H1 (cell line): ENCODE measurements around the gene ARID1B. TPM values are rescaled to one million over a fixed set of nuclear protein-coding genes. Genes with fewer than 3 reads are reported as not detected.
A peak's percentile ranks its signal among the peaks of the same experiment; 100 is the strongest.

ENCODE experiments used
- CTCF ChIA-PET: fragments of 300-600 bp; sonication (Branson Sonifier 250); formaldehyde crosslinking; loops from one replicate; lab custom pipeline; 2021; ENCODE audit not compliant: partially characterized antibody; lab: Charles Lee
- POLR2A ChIA-PET: fragments of 300-600 bp; sonication (Branson Sonifier 250); formaldehyde crosslinking; loops from one replicate; lab custom pipeline; 2021; ENCODE audit warnings: inconsistent platforms; ENCODE audit not compliant: partially characterized antibody; lab: Charles Lee
- DNase-seq, 2 experiments: peaks; one replicate each; pipeline versions ENCODE4 v3.0.0 to v3.0.0-alpha.2; 2010 to 2022; ENCODE audit warnings: low spot score in 2 of 2, low read depth in 1 of 2, mixed read lengths in 1 of 2
- FAIRE-seq: peaks from 2 replicates; lab custom pipeline; 2011; peaks lifted over from hg19 to GRCh38; lab: Jason Lieb, UNC
- H2AFZ ChIP-seq: 2 replicates; pipeline ENCODE4 v1.8.1; 2012; ENCODE audit warnings: low read length, inconsistent platforms
- H2AK5ac ChIP-seq: 2 replicates; pipeline ENCODE4 v1.6.1; 2013; ENCODE audit warnings: low read depth, low read length
- H2BK120ac ChIP-seq: replicated peaks from 2 replicates; pipeline ENCODE3; 2013; ENCODE audit warnings: low read depth, low read length, inconsistent platforms
- H2BK12ac ChIP-seq: 2 replicates; pipeline ENCODE4 v1.6.1; 2013; ENCODE audit warnings: low read depth, low read length
- H2BK15ac ChIP-seq: 2 replicates; pipeline ENCODE4 v1.6.1; 2013; ENCODE audit warnings: low read length
- H2BK20ac ChIP-seq: 2 replicates; pipeline ENCODE4 v1.6.1; 2013; ENCODE audit warnings: low read length
- H2BK5ac ChIP-seq: 2 replicates; pipeline ENCODE4 v1.6.1; 2013; ENCODE audit warnings: low read depth, low read length
- H3K14ac ChIP-seq: 2 replicates; pipeline ENCODE4 v1.6.1; 2013; ENCODE audit warnings: inconsistent platforms; ENCODE audit not compliant: insufficient read length
- H3K18ac ChIP-seq: 2 replicates; pipeline ENCODE4 v1.6.1; 2013; ENCODE audit warnings: low read length; ENCODE audit errors: extremely low read depth
- H3K23ac ChIP-seq: 2 replicates; pipeline ENCODE4 v1.6.1; 2013; ENCODE audit warnings: inconsistent platforms; ENCODE audit not compliant: insufficient read length
- H3K23me2 ChIP-seq: 2 replicates; pipeline ENCODE4 v1.6.1; 2013; ENCODE audit warnings: low read depth, low read length
- H3K27ac ChIP-seq: 2 replicates; pipeline ENCODE4 v1.6.1; 2011; ENCODE audit warnings: low read depth, low read length, inconsistent platforms
- H3K27me3 ChIP-seq, 4 experiments: replicated peaks in 1 of 4; 1 replicate in 1 of 4; 2 replicates in 3 of 4; pipeline versions ENCODE4 v1.6.1 to v1.8.1; 2011 to 2013; ENCODE audit warnings: low read length in 3 of 4, mild to moderate bottlenecking in 3 of 4, inconsistent platforms in 2 of 4, mixed read lengths in 2 of 4, moderate library complexity in 1 of 4; ENCODE audit not compliant: control insufficient read depth in 3 of 4, insufficient read depth in 3 of 4; ENCODE audit errors: extremely low read depth in 1 of 4
- H3K36me3 ChIP-seq, 4 experiments: 2 replicates each; pipeline versions ENCODE4 v1.6.1 to v1.8.1; 2011 to 2013; ENCODE audit warnings: mild to moderate bottlenecking in 4 of 4, low read length in 3 of 4, moderate library complexity in 2 of 4, control low read depth in 1 of 4, inconsistent platforms in 1 of 4; ENCODE audit not compliant: insufficient read depth in 4 of 4, control insufficient read depth in 2 of 4
- H3K4ac ChIP-seq: replicated peaks from 2 replicates; pipeline ENCODE3; 2013; ENCODE audit warnings: low read length, low read depth, mixed read lengths, inconsistent platforms; ENCODE audit not compliant: insufficient read length
- H3K4me1 ChIP-seq, 4 experiments: replicated peaks in 1 of 4; 1 replicate in 1 of 4; 2 replicates in 3 of 4; pipeline versions ENCODE4 v1.6.1 to v1.8.1; 2011 to 2013; ENCODE audit warnings: low read length in 3 of 4, inconsistent platforms in 2 of 4, mixed read lengths in 1 of 4; ENCODE audit not compliant: insufficient read depth in 4 of 4, control insufficient read depth in 3 of 4
- H3K4me2 ChIP-seq, 2 experiments: 2 replicates each; pipeline versions ENCODE4 v1.6.1 to v1.8.1; 2011 to 2013; ENCODE audit warnings: low read depth in 2 of 2, low read length in 2 of 2, control low read depth in 1 of 2, inconsistent platforms in 1 of 2, mild to moderate bottlenecking in 1 of 2; ENCODE audit not compliant: insufficient read depth in 1 of 2
- H3K4me3 ChIP-seq, 4 experiments: fragments of 200-600, 300-600 bp in 1 of 4; sonication (generic), shearing (Covaris generic), sonication (Bioruptor Twin) in 1 of 4; 2 replicates each; pipeline versions ENCODE4 v1.5.1 to v1.8.1; 2011 to 2016; ENCODE audit warnings: low read length in 4 of 4, low read depth in 3 of 4, control low read depth in 2 of 4, inconsistent platforms in 2 of 4, mild to moderate bottlenecking in 2 of 4, mixed read lengths in 1 of 4, moderate library complexity in 1 of 4; ENCODE audit not compliant: insufficient read depth in 2 of 4; ENCODE audit errors: extremely low read depth in 1 of 4
- H3K56ac ChIP-seq: replicated peaks from 2 replicates; pipeline ENCODE3; 2013; ENCODE audit warnings: low read depth, mild to moderate bottlenecking, mixed read lengths, low read length, inconsistent platforms; ENCODE audit not compliant: insufficient read length
- H3K79me1 ChIP-seq: 2 replicates; pipeline ENCODE4 v1.6.1; 2013; ENCODE audit warnings: low read depth, low read length, control low read depth
- H3K79me2 ChIP-seq, 2 experiments: 2 replicates each; pipeline versions ENCODE4 v1.6.1 to v1.8.1; 2012 to 2013; ENCODE audit warnings: low read length in 2 of 2, mild to moderate bottlenecking in 2 of 2, inconsistent platforms in 1 of 2; ENCODE audit not compliant: insufficient read depth in 2 of 2, control insufficient read depth in 1 of 2
- H3K9ac ChIP-seq, 4 experiments: replicated peaks in 1 of 4; 1 replicate in 1 of 4; 2 replicates in 3 of 4; pipeline versions ENCODE4 v1.6.1 to v1.8.1; 2011 to 2013; ENCODE audit warnings: low read depth in 3 of 4, low read length in 3 of 4, control low read depth in 2 of 4, mild to moderate bottlenecking in 2 of 4, moderate library complexity in 2 of 4, inconsistent platforms in 1 of 4; ENCODE audit errors: extremely low read depth in 1 of 4
- H3K9me3 ChIP-seq, 2 experiments: 2 replicates each; pipeline versions ENCODE4 v1.6.1 to v1.8.1; 2012 to 2013; ENCODE audit warnings: mild to moderate bottlenecking in 2 of 2, moderate library complexity in 2 of 2, control low read depth in 1 of 2, inconsistent platforms in 1 of 2, low read depth in 1 of 2, low read length in 1 of 2, mixed read lengths in 1 of 2; ENCODE audit not compliant: insufficient read depth in 2 of 2
- H4K20me1 ChIP-seq, 2 experiments: replicated peaks in 1 of 2; 2 replicates each; pipeline versions ENCODE3 to v1.8.1; 2011 to 2013; ENCODE audit warnings: inconsistent platforms in 2 of 2, low read length in 2 of 2, mild to moderate bottlenecking in 1 of 2; ENCODE audit not compliant: insufficient read depth in 2 of 2, control insufficient read depth in 1 of 2
- H4K5ac ChIP-seq: 2 replicates; pipeline ENCODE4 v1.6.1; 2013; ENCODE audit warnings: low read length, low read depth, mixed read lengths, inconsistent platforms; ENCODE audit not compliant: insufficient read length
- H4K8ac ChIP-seq: 2 replicates; pipeline ENCODE4 v1.8.0; 2013; ENCODE audit warnings: mild to moderate bottlenecking, moderate library complexity, low read length, inconsistent platforms; ENCODE audit not compliant: insufficient read depth; ENCODE audit errors: extremely low read depth
- H4K91ac ChIP-seq: replicated peaks from 2 replicates; pipeline ENCODE3; 2013; ENCODE audit warnings: low read length, mixed read lengths, inconsistent platforms; ENCODE audit not compliant: insufficient read length
- CEBPB ChIP-seq: IDR thresholded peaks from 2 replicates; pipeline ENCODE4 v1.6.1; 2012; ENCODE audit warnings: low read depth, low read length
- CHD2 ChIP-seq: IDR thresholded peaks from 2 replicates; pipeline ENCODE4 v1.6.1; 2012; ENCODE audit warnings: low read length, improper control_type of control experiment
- CTBP2 ChIP-seq: IDR thresholded peaks from 2 replicates; pipeline ENCODE4 v1.7.0; 2011; ENCODE audit warnings: borderline replicate concordance, mild to moderate bottlenecking, moderate library complexity, mixed read lengths, low read length; ENCODE audit not compliant: insufficient read depth, insufficient read length
- NRF1 ChIP-seq: IDR thresholded peaks from 2 replicates; pipeline ENCODE4 v1.6.1; 2011; ENCODE audit warnings: mild to moderate bottlenecking, low read depth, low read length, improper control_type of control experiment
- RAD21 ChIP-seq, 2 experiments: IDR thresholded peaks in 1 of 2; conservative IDR thresholded peaks in 1 of 2; 2 replicates each; pipeline ENCODE4 v1.6.1; 2011; ENCODE audit warnings: low read depth in 2 of 2, low read length in 2 of 2, improper control_type of control experiment in 1 of 2, inconsistent platforms in 1 of 2, mild to moderate bottlenecking in 1 of 2, moderate library complexity in 1 of 2
- SIX5 ChIP-seq: IDR thresholded peaks from 2 replicates; pipeline ENCODE4 v1.6.1; 2011; ENCODE audit warnings: mild to moderate bottlenecking, low read depth, low read length
- TAF7 ChIP-seq: optimal IDR thresholded peaks from 2 replicates; pipeline ENCODE3; 2011; ENCODE audit warnings: low read depth, mild to moderate bottlenecking, inconsistent platforms, low read length, moderate library complexity, borderline replicate concordance
- TBP ChIP-seq: IDR thresholded peaks from 2 replicates; pipeline ENCODE4 v1.6.1; 2011; ENCODE audit warnings: low read depth, low read length, improper control_type of control experiment
- ZNF274 ChIP-seq: IDR thresholded peaks from 2 replicates; pipeline ENCODE4 v1.7.0; 2012; ENCODE audit warnings: low read length, borderline replicate concordance; ENCODE audit errors: extremely low read depth
- WGBS, 2 experiments: shearing (Covaris generic) in 1 of 2; methylation state at CpG; one replicate each; pipeline versions ENCODE4 v1.1.6 to v1.1.7; 2013 to 2015; ENCODE audit warnings: low lambda C conversion rate in 2 of 2, mixed read lengths in 2 of 2, inconsistent platforms in 1 of 2, low coverage in 1 of 2, missing lambda C conversion rate in 1 of 2; ENCODE audit not compliant: insufficient replicate concordance in 2 of 2, insufficient coverage in 1 of 2, insufficient read length in 1 of 2; ENCODE audit errors: extremely low coverage in 1 of 2, missing lambda C conversion rate in 1 of 2; 5-methylcytosine and 5-hydroxymethylcytosine counted together
- polyA plus RNA-seq, 7 experiments: library from polyadenylated mRNA; depleted of rRNA in 3 of 7; stranded (reverse) in 5 of 7; unstranded in 2 of 7; fragments of >200 nt in 5 of 7; fragments of 200-250 nt in 2 of 7; gene quantifications; 1 replicate in 5 of 7; 2 replicates in 1 of 7; 4 replicates in 1 of 7; pipeline versions ENCODE4 v1.2.1 to v1.2.3, GENCODE V29; 2011 to 2013; ENCODE audit warnings: missing spikeins in 2 of 7, mixed read lengths in 2 of 7
- total RNA-seq: library from RNA; stranded (reverse); fragmentation: NEBNext Ultra II Directional; extraction: Animal tissue kit (Norgen Biotek cat#: 25700); gene quantifications from 2 replicates; pipeline ENCODE4 v1.2.1, GENCODE V29; 2021
- TF ChIP-seq, protein P1 (sequence below): IDR thresholded peaks from 2 replicates; pipeline ENCODE4 v1.6.1; 2012; ENCODE audit warnings: inconsistent platforms
- TF ChIP-seq, protein P2 (sequence below): IDR thresholded peaks from 2 replicates; pipeline ENCODE4 v1.6.1; 2012; ENCODE audit warnings: inconsistent platforms

ARID1B gene
- total and polyA plus RNA-seq, 2 of the 8 experiments (the other 6 are each of a cell fraction or from before 2014, with no cell fraction given): 24.3 to 70.3 TPM

DNA sequence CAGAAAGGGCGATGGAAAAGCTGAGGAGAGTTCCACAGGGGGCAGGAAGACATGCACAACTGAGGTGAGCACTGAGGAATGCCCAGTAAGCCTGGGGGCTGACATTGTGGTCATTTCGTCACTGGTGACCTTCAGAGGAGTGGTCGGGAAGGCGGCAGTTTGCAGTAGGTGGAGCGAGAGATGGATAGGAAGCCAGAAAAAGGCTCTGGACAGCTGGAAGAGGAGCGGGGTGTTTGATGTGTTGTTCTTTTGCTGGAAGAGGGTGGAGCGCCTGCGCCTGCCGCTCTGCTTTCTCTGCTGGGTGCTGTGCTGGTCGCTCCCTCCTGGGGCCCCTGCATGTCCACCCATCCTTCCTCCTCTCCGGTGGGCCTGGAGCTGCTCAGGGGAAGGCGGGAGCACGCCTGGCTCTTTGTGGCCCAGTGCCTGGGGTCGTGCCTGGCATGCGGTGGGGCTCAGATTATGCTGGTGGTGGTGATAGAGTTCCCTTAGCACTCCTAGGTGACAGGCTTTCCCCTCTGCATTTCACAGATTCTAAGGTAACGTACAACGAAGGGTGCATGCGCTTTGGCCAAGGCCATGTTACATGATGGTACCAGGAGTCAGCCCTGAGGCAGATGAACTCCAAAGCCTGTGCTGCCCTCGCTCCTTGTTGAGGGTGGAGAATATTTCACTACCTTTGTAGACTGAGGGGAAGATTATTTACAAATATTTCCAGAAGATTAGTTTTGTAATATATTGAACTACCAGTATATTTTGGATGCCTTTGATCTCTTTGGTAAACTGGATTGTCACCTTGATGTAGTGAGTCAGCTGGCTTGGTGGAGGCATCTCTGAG, 20.9 kb downstream of the ARID1B start:
- H3K4ac ChIP-seq: no peak overlapping the region
- H3K36me3 ChIP-seq: no peaks in the 10 kb centered on the region; a peak in 1 of 8 replicates
- CTCF ChIA-PET: no interaction called here
- DNase-seq (no peak), FAIRE-seq (no peak)
- peaks cover 2 to 24% (median 9%) of the 10 kb centered on the region in 4 experiments for H3K4me1 ChIP-seq
- peaks cover 27 to 100% of the 10 kb centered on the region in 2 experiments for H3K79me2 ChIP-seq
- 89% methylated on average over 19 of the region's 19 CpGs; no CpG with 5 or more reads in 1 of the 2 experiments for WGBS, 2 experiments
- H3K18ac ChIP-seq: no peak overlapping the region
- no peak overlapping the region for H3K9ac ChIP-seq
- no peak overlapping the region for H3K14ac ChIP-seq
- H3K56ac ChIP-seq: no peak overlapping the region
- H2BK12ac ChIP-seq: 0 out of 2 replicates have a peak overlapping the region, but pooled peaks have one; percentile 18
- no peak overlapping the region for H3K4me2 ChIP-seq
- H3K23ac ChIP-seq: no peak overlapping the region
- no peak overlapping the region for H2BK120ac ChIP-seq
- no peaks in the 10 kb centered on the region for H3K9me3 ChIP-seq
- no peak overlapping the region for H2AFZ ChIP-seq
- 0 out of 2 replicates have a peak overlapping the region, but pooled peaks have one; percentile 54 for H2AK5ac ChIP-seq
- peaks cover 8 to 17% of the 10 kb centered on the region in 2 experiments for H4K20me1 ChIP-seq
- POLR2A ChIA-PET: interaction anchor here (1.0 to 2.6 kb wide), 2 partner anchors 18 to 21 kb away, joined by 3 to 9 read pairs; no protein-coding TSS in a partner anchor
- peaks cover 17% of the 10 kb centered on the region for H3K79me1 ChIP-seq
- H4K5ac ChIP-seq: no peak overlapping the region
- H2BK20ac ChIP-seq: no peak overlapping the region
- peak overlapping the region; percentile 41 for H2BK5ac ChIP-seq
- H4K8ac ChIP-seq: no peak overlapping the region
- no peak overlapping the region for H3K27ac ChIP-seq
- TF ChIP-seq SIX5 (no peak), CEBPB (no peak), TAF7 (no peak), CHD2 (no peak), RAD21 (IDR thresholded peaks at IDR 0.05 in 1 of 2, conservative IDR thresholded peaks at IDR 0.05 in 1 of 2; ENCODE audit: low read depth in 2 of 2, low read length in 2 of 2) (no peak), TBP (no peak), ZNF274 (no peak), CTBP2 (no peak), NRF1 (no peak)
- TF ChIP-seq, protein P1, sequence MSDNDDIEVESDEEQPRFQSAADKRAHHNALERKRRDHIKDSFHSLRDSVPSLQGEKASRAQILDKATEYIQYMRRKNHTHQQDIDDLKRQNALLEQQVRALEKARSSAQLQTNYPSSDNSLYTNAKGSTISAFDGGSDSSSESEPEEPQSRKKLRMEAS: no peak
- TF ChIP-seq, protein P2, sequence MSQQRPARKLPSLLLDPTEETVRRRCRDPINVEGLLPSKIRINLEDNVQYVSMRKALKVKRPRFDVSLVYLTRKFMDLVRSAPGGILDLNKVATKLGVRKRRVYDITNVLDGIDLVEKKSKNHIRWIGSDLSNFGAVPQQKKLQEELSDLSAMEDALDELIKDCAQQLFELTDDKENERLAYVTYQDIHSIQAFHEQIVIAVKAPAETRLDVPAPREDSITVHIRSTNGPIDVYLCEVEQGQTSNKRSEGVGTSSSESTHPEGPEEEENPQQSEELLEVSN: no peak
- H3K27me3 ChIP-seq: no peaks in the 10 kb centered on the region
- H3K4me3 ChIP-seq: no peak overlapping the region
- no peak overlapping the region; the same call in 1 of the 2 replicates for H2BK15ac ChIP-seq
- H3K23me2 ChIP-seq: no peaks in the 10 kb centered on the region
- peak overlapping the region; percentile 12 for H4K91ac ChIP-seq
